Tibial artery (tissue), 4 donors: ENCODE measurements around the gene DTWD2.
"Not testable (repeated sequence)": the region's sequence is repeated elsewhere in the genome, so short reads cannot be mapped to it uniquely, and the experiment has no call there.

ENCODE experiments used
- DNase-seq, 2 donors: peaks; one replicate each; pipeline ENCODE4 v3.0.0-alpha.2; 2019
- H3K27ac ChIP-seq, 2 donors: fragments of 200-600 bp; sonication (generic) in 1 of 2; 1 replicate in 1 of 2; 2 replicates in 1 of 2; pipeline ENCODE4 v1.5.1; 2018 to 2019; ENCODE audit warnings: mild to moderate bottlenecking in 1 of 2
- H3K27me3 ChIP-seq, 2 donors: fragments of 200-600 bp; sonication (generic) in 1 of 2; one replicate each; pipeline versions ENCODE4 v1.5.1 to v1.6.0; 2016 to 2019
- H3K36me3 ChIP-seq, 3 donors: fragments of 200-600 bp; sonication (generic) in 2 of 3; one replicate each; pipeline ENCODE4 v1.5.1; 2016 to 2019; ENCODE audit warnings: mild to moderate bottlenecking in 2 of 3
- H3K4me1 ChIP-seq, 4 donors: fragments of 200-600 bp; sonication (generic) in 2 of 4; 1 replicate in 3 of 4; 2 replicates in 1 of 4; pipeline ENCODE4 v1.5.1; 2016 to 2019
- H3K4me3 ChIP-seq, 2 donors: fragments of 200-600 bp; sonication (generic) in 1 of 2; 1 replicate in 1 of 2; 2 replicates in 1 of 2; pipeline ENCODE4 v1.5.1; 2018 to 2019; ENCODE audit warnings: mild to moderate bottlenecking in 2 of 2
- H3K9me3 ChIP-seq, 3 donors: fragments of 200-600 bp; sonication (generic) in 1 of 3; one replicate each; pipeline ENCODE4 v1.5.1; 2016 to 2019
- CTCF ChIP-seq, 2 experiments: fragments of 200-600 bp in 1 of 2; fragments of 450-650 bp in 1 of 2; IDR thresholded peaks; one replicate each; pipeline ENCODE4 v1.5.1; 2017 to 2019; ENCODE audit warnings: antibody characterized with exemption in 2 of 2, mild to moderate bottlenecking in 1 of 2, moderate library complexity in 1 of 2
- intact Hi-C: fragments of 100-400 bp; cut with DNase I; formaldehyde crosslinking; loops from one replicate; pipeline ENCODE4 v1.15.0; 2023; ENCODE audit warnings: low total_unique reads

Gene DTWD2

DNA sequence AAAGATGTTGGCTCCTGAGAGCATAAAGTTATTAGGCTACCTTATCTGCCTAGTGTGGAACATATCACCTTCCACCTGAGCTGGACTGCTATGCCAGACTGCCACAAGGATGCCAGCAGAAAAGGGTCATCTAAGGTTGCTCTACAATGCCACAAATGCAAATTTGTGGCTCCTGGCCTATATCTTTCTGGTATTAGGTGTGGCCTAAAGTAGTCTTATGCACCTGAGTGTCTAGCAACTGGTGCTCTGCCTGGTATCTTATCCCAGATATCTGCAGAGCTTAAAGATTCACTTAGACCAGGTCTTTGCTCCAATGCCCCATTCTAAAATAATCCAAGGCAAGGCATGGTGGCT is 34.7 kb downstream of the DTWD2 start:
- Histone ChIP-seq H3K27ac (no peak overlapping the region), H3K9me3 (no peaks in the 10 kb centered on the region), H3K27me3 (no peaks in the 10 kb centered on the region), H3K36me3 (no peaks in the 10 kb centered on the region), H3K4me1 (no peaks in the 10 kb centered on the region), H3K4me3 (no peak overlapping the region)
- TF ChIP-seq CTCF (IDR thresholded peaks at IDR 0.05), result no peak
- intact Hi-C loops, result no loop called here
- no peak for DNase-seq

GRCh38 chr5:118952992-118953651 is 35.2 kb downstream of the DTWD2 start:
- no peak for DNase-seq
- H3K4me1 ChIP-seq, result no peaks in the 10 kb centered on the region
- H3K9me3 ChIP-seq, result no peaks in the 10 kb centered on the region
- H3K4me3 ChIP-seq, result no peak overlapping the region
- intact Hi-C loops, result no loop called here
- H3K27me3 ChIP-seq, result no peaks in the 10 kb centered on the region
- TF ChIP-seq CTCF (IDR thresholded peaks at IDR 0.05), result no peak
- no peak overlapping the region for H3K27ac ChIP-seq
- H3K36me3 ChIP-seq, result no peaks in the 10 kb centered on the region

DNA sequence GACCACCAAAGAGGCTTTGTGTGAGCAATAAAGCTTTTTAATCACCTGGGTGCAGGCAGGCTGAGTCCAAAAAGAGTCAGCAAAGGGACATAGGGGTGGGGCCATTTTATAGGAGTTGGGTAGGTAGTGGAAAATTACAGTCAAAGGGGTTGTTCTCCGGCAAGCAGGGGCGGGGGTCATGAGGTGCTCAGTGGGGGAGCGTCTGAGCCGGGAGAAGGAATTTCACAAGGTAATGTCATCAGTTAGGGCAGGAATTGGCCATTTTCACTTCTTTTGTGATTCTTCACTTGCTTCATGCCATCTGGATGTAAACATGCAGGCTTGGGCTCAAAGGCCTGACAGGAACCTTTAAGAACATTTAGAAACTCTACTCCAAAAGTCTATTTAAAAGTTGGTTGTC is 36.0 kb downstream of the DTWD2 start:
- H3K9me3 ChIP-seq, intact Hi-C loops, H3K36me3 ChIP-seq, H3K27me3 ChIP-seq, DNase-seq, H3K27ac ChIP-seq, H3K4me1 ChIP-seq, H3K4me3 ChIP-seq: not testable (repeated sequence)

DNA sequence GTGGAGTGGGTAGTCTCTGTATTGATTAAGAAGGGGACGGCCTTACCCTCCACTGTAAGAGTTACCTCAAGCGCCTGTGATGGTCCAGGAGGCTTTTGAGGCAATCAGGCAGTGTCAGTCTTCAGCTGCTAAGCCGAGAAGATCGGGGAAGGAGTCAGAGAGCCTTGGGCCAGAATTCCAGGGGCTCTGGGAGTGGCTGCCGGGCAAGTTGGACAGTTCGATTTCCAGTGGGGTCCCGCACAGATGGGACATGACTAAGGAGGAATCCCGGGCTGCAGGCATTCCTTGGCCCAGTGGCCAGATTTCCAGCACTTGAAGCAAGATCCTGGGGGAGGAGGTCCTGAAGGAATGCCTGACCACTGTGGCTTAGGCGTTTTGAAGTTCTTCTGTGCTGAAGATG is 38.0 kb downstream of the DTWD2 start:
- H3K4me1 ChIP-seq, DNase-seq, intact Hi-C loops, H3K36me3 ChIP-seq, H3K27ac ChIP-seq, H3K9me3 ChIP-seq, H3K27me3 ChIP-seq, H3K4me3 ChIP-seq: not testable (repeated sequence)

DNA sequence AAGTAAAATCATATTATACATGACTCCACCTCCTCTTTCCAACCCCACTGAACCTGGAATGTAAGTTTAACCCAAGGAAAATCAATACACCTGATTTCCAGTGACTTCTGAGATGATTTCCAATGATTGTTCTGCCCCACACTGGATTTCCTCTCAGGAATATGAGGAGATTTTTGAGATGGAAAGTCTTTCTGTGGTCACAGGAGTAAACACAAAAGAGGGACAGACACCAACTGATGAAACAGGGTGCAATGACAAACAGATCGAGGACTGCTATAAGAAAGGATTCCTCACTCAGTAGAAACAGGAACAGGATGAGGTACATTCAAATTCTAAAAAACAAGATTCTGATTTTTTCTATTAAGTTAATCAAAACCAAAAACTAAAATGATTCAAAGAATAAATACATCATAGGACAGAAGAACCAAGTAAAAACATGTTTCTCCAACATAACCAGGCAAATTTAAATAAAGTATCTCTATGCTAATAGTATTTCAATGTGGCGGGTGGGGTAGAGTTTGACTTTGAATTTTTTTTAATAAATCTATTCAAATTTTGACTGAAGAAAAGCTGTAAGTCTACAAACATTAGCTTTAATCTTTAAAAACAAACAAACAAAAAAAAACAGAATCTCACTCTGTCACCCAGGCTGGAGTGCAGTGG is 42.1 kb downstream of the DTWD2 start:
- H3K27ac ChIP-seq, result no peak overlapping the region
- no peaks in the 10 kb centered on the region for H3K27me3 ChIP-seq
- no peaks in the 10 kb centered on the region for H3K9me3 ChIP-seq
- no peaks in the 10 kb centered on the region for H3K4me1 ChIP-seq
- peaks cover 0 to 16% (median 7%) of the 10 kb centered on the region in 3 donors for H3K36me3 ChIP-seq
- DNase-seq, result no peak
- intact Hi-C loops, result no loop called here
- no peak overlapping the region for H3K4me3 ChIP-seq
- no peak for TF ChIP-seq CTCF (IDR thresholded peaks at IDR 0.05)

GRCh38 chr5:118937393-118938061 is 50.8 kb downstream of the DTWD2 start:
- no peak for DNase-seq
- no peaks in the 10 kb centered on the region for H3K9me3 ChIP-seq
- no peaks in the 10 kb centered on the region for H3K4me1 ChIP-seq
- no peak overlapping the region for H3K4me3 ChIP-seq
- no peak for TF ChIP-seq CTCF (IDR thresholded peaks at IDR 0.05)
- no peaks in the 10 kb centered on the region for H3K27me3 ChIP-seq
- no peak overlapping the region for H3K27ac ChIP-seq
- peaks cover 0 to 6% (median 0%) of the 10 kb centered on the region in 3 donors for H3K36me3 ChIP-seq
- intact Hi-C loops, result no loop called here
